OCI-LY7 (cell line): ENCODE results near the gene SURF4. TPM values are rescaled to one million over a fixed set of nuclear protein-coding genes. Genes with fewer than 3 reads are reported as not detected.

Experiments
- BruUV-seq: library from RNA; stranded (reverse); fragments of 400-500 nt; replicated peaks from 2 replicates; lab custom pipeline; 2021; lab: Mats Ljungman, UMichigan
- CTCF ChIA-PET: fragments of 300-600 bp; sonication (Branson Sonifier 250); formaldehyde crosslinking; loops from one replicate; lab custom pipeline; 2022; ENCODE audit warnings: antibody characterized with exemption; ENCODE audit not compliant: unreplicated experiment; lab: Charles Lee
- POLR2A ChIA-PET: fragments of 300-600 bp; sonication (Branson Sonifier 250); formaldehyde crosslinking; loops from one replicate; lab custom pipeline; 2022; ENCODE audit warnings: antibody characterized with exemption; lab: Charles Lee
- DNase-seq: peaks from one replicate; pipeline ENCODE4 v3.0.0-alpha.2; 2015; ENCODE audit warnings: low spot score
- H2AFZ ChIP-seq: fragments of 200-600 bp; sonication (generic), shearing (Covaris generic); 2 replicates; pipeline ENCODE4 v1.6.1; 2014; ENCODE audit warnings: mild to moderate bottlenecking, antibody characterized with exemption, low read length, moderate library complexity
- H3K27ac ChIP-seq: fragments of 200-600 bp; sonication (generic); 2 replicates; pipeline ENCODE4 v1.5.1; 2014; ENCODE audit warnings: mixed run types, low read depth, mild to moderate bottlenecking, moderate library complexity, low read length, inconsistent platforms; ENCODE audit not compliant: poor library complexity, severe bottlenecking
- H3K36me3 ChIP-seq: fragments of 200-600 bp; sonication (generic); 2 replicates; pipeline ENCODE4 v1.6.1; 2014; ENCODE audit warnings: mild to moderate bottlenecking, antibody characterized with exemption, low read length, moderate library complexity, mixed read lengths; ENCODE audit not compliant: insufficient read depth
- H3K4me1 ChIP-seq: fragments of 200-600 bp; sonication (generic); 2 replicates; pipeline ENCODE4 v1.5.1; 2014; ENCODE audit warnings: mild to moderate bottlenecking, low read length; ENCODE audit not compliant: insufficient read depth, poor library complexity, severe bottlenecking
- H3K4me2 ChIP-seq: fragments of 200-600 bp; sonication (generic); 2 replicates; pipeline ENCODE4 v1.6.1; 2014; ENCODE audit warnings: mild to moderate bottlenecking, low read length
- H3K4me3 ChIP-seq: fragments of 200-600 bp; sonication (generic); 2 replicates; pipeline ENCODE4 v1.5.1; 2014; ENCODE audit warnings: mild to moderate bottlenecking, low read depth, low read length; ENCODE audit not compliant: poor library complexity, severe bottlenecking
- H3K79me2 ChIP-seq: fragments of 200-600 bp; sonication (generic); 2 replicates; pipeline ENCODE4 v1.6.1; 2016; ENCODE audit warnings: low read depth, mild to moderate bottlenecking, low read length, moderate library complexity, mixed read lengths; ENCODE audit not compliant: insufficient read depth
- H3K9me2 ChIP-seq: fragments of 200-600 bp; sonication (generic); 2 replicates; pipeline ENCODE4 v1.6.1; 2016; ENCODE audit warnings: mild to moderate bottlenecking, low read length, mixed read lengths; ENCODE audit not compliant: insufficient read depth
- H3K9me3 ChIP-seq: fragments of 200-600 bp; sonication (generic); 2 replicates; pipeline ENCODE4 v1.6.1; 2014; ENCODE audit warnings: mild to moderate bottlenecking, mixed run types, low read length, mixed read lengths
- H4K20me1 ChIP-seq: fragments of 200-600 bp; sonication (generic); 2 replicates; pipeline ENCODE4 v1.6.1; 2014; ENCODE audit warnings: mild to moderate bottlenecking, antibody characterized with exemption, low read length, moderate library complexity, mixed read lengths; ENCODE audit not compliant: insufficient read depth
- EZH2phosphoT487 ChIP-seq: fragments of 200-600 bp; sonication (generic); IDR thresholded peaks from 2 replicates; pipeline ENCODE4 v1.6.1; 2018; ENCODE audit warnings: low read depth, borderline replicate concordance, mild to moderate bottlenecking, mixed run types, antibody characterized with exemption, low read length, moderate library complexity, mixed read lengths
- intact Hi-C: fragments of 100-400 bp; cut with micrococcal nuclease; formaldehyde crosslinking; loops from one replicate; pipeline ENCODE4 v1.10.0; 2022; ENCODE audit not compliant: unreplicated experiment
- total RNA-seq, 2 experiments: library from RNA; depleted of rRNA in 1 of 2; stranded (reverse); fragments of >200 nt in 1 of 2; shearing (Covaris generic) in 1 of 2; gene quantifications; 2 replicates each; pipeline ENCODE4 v1.2.3, GENCODE V29; 2014 to 2022
- TF ChIP-seq, protein P1 (sequence below): fragments of 200-600 bp; sonication (generic); conservative IDR thresholded peaks from 2 replicates; pipeline ENCODE4 v1.5.1; 2014; ENCODE audit warnings: mild to moderate bottlenecking, antibody characterized with exemption, low read length, moderate library complexity, mixed read lengths

Gene SURF4
- total RNA-seq, 2 experiments from 2014 or later = 75.5 to 92.3 TPM

GRCh38 chr9:133424187-133424586 lies 48.3 kb upstream of the SURF4 start:
- CTCF ChIA-PET = no interaction called here
- TF ChIP-seq, protein P1, sequence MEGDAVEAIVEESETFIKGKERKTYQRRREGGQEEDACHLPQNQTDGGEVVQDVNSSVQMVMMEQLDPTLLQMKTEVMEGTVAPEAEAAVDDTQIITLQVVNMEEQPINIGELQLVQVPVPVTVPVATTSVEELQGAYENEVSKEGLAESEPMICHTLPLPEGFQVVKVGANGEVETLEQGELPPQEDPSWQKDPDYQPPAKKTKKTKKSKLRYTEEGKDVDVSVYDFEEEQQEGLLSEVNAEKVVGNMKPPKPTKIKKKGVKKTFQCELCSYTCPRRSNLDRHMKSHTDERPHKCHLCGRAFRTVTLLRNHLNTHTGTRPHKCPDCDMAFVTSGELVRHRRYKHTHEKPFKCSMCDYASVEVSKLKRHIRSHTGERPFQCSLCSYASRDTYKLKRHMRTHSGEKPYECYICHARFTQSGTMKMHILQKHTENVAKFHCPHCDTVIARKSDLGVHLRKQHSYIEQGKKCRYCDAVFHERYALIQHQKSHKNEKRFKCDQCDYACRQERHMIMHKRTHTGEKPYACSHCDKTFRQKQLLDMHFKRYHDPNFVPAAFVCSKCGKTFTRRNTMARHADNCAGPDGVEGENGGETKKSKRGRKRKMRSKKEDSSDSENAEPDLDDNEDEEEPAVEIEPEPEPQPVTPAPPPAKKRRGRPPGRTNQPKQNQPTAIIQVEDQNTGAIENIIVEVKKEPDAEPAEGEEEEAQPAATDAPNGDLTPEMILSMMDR = no peak
- TF ChIP-seq EZH2phosphoT487 = no peak
- H3K36me3 ChIP-seq = no peaks in the 10 kb centered on the region
- DNase-seq = no peak
- peaks cover 27% of the 10 kb centered on the region for H3K4me1 ChIP-seq
- H3K79me2 ChIP-seq = peaks cover 1% of the 10 kb centered on the region; the same call in 1 of the 2 replicates
- H3K9me2 ChIP-seq = no peaks in the 10 kb centered on the region
- POLR2A ChIA-PET = no interaction called here
- no peaks in the 10 kb centered on the region for H3K9me3 ChIP-seq
- intact Hi-C loops = no loop called here
- H2AFZ ChIP-seq = no peak overlapping the region
- H4K20me1 ChIP-seq = no peaks in the 10 kb centered on the region
- no peak overlapping the region for H3K4me3 ChIP-seq
- H3K4me2 ChIP-seq = no peak overlapping the region
- no peak overlapping the region for H3K27ac ChIP-seq
- no TSS peak for BruUV-seq

GRCh38 chr9:133423216-133423615 lies 47.4 kb upstream of the SURF4 start:
- H3K4me3 ChIP-seq = no peak overlapping the region
- no peak for TF ChIP-seq EZH2phosphoT487
- TF ChIP-seq, protein P1 = no peak
- POLR2A ChIA-PET = no interaction called here
- H3K36me3 ChIP-seq = no peaks in the 10 kb centered on the region
- DNase-seq = no peak
- H3K9me2 ChIP-seq = no peaks in the 10 kb centered on the region
- BruUV-seq = no TSS peak
- H3K27ac ChIP-seq = no peak overlapping the region
- peaks cover 33% of the 10 kb centered on the region for H3K4me1 ChIP-seq
- no peaks in the 10 kb centered on the region for H3K9me3 ChIP-seq
- intact Hi-C loops = no loop called here
- no peaks in the 10 kb centered on the region for H4K20me1 ChIP-seq
- peaks cover 4% of the 10 kb centered on the region; the same call in 1 of the 2 replicates for H3K79me2 ChIP-seq
- no peak overlapping the region for H3K4me2 ChIP-seq
- CTCF ChIA-PET = no interaction called here
- no peak overlapping the region for H2AFZ ChIP-seq

GRCh38 chr9:133421615-133422542 lies 46.0 kb upstream of the SURF4 start, which contains the start of gene ADAMTS13:
ADAMTS13 (plus strand) TSS chr9:133422367; CDS start chr9:133422444, 77 bp downstream.
- peak; percentile 59 for DNase-seq
- Histone ChIP-seq H4K20me1 (no peaks in the 10 kb centered on the region), H3K9me2 (no peaks in the 10 kb centered on the region), H3K9me3 (no peaks in the 10 kb centered on the region), H3K4me2 (no peak within 1 kb of the TSS; the same call in 1 of the 2 replicates), H3K4me1 (peaks cover 33% of the 10 kb centered on the region), H3K79me2 (peaks cover 13% of the 10 kb centered on the region), H3K27ac (peak within 1 kb of the TSS; percentile 62), H3K36me3 (no peaks in the 10 kb centered on the region), H2AFZ (peak within 1 kb of the TSS; percentile 52), H3K4me3 (no peak within 1 kb of the TSS)
- intact Hi-C loops = no loop called here
- no peak for TF ChIP-seq EZH2phosphoT487
- TF ChIP-seq, protein P1 = peak; percentile 67
- CTCF ChIA-PET = no interaction called here
- BruUV-seq = no TSS peak
- POLR2A ChIA-PET = no interaction called here
